HEK293 (cell line): ENCODE data around the gene RTKN.

Experiments used
- CTCF ChIA-PET: fragments of 350-600 bp; formaldehyde crosslinking; extraction: SDS; loops from one replicate; lab custom pipeline; 2021; ENCODE audit warnings: antibody characterized with exemption; lab: Yijun Ruan, JAX
- POLR2A ChIA-PET: fragments of 300-600 bp; formaldehyde crosslinking; extraction: SDS; loops from one replicate; lab custom pipeline; 2020; ENCODE audit warnings: antibody characterized with exemption, inconsistent platforms; lab: Yijun Ruan, JAX
- H3K27ac ChIP-seq: fragments of 200-500 bp; sonication (Bioruptor generic); 2 replicates; pipeline ENCODE4 v1.5.1; 2014; ENCODE audit warnings: low read depth, low read length, control low read depth, inconsistent platforms; ENCODE audit errors: extremely low read depth
- H3K36me3 ChIP-seq, 2 experiments: fragments of 200-500 bp in 1 of 2; sonication (Bioruptor generic) in 1 of 2; 1 replicate in 1 of 2; 2 replicates in 1 of 2; pipeline ENCODE4 v1.5.1; 2014 to 2017; ENCODE audit warnings: inconsistent platforms in 2 of 2, low read length in 2 of 2; ENCODE audit not compliant: control insufficient read depth in 2 of 2, insufficient read depth in 1 of 2
- H3K4me1 ChIP-seq: fragments of 200-500 bp; sonication (Bioruptor generic); 2 replicates; pipeline ENCODE4 v1.5.1; 2014; ENCODE audit warnings: mild to moderate bottlenecking, low read length, inconsistent platforms; ENCODE audit not compliant: control insufficient read depth, insufficient read depth
- H3K4me3 ChIP-seq: 2 replicates; pipeline ENCODE4 v1.5.1; 2011; ENCODE audit warnings: low read depth, mild to moderate bottlenecking, control low read depth, low read length, moderate library complexity
- H3K9me3 ChIP-seq: fragments of 200-500 bp; sonication (Bioruptor generic); 2 replicates; pipeline ENCODE4 v1.5.1; 2014; ENCODE audit warnings: low read depth, low read length, inconsistent platforms; ENCODE audit not compliant: control insufficient read depth, insufficient read depth
- BCL11A ChIP-seq: fragments of 450-650 bp; formaldehyde crosslinking; IDR thresholded peaks from 2 replicates; pipeline ENCODE4 v1.5.1; 2016; ENCODE audit warnings: low read depth, missing biosample characterization, missing genetic modification characterization
- CTCF ChIP-seq: fragments of 450-650 bp; formaldehyde crosslinking; IDR thresholded peaks from 2 replicates; pipeline ENCODE4 v1.5.1; 2016; ENCODE audit warnings: missing biosample characterization, missing genetic modification characterization
- GLI4 ChIP-seq: fragments of 450-650 bp; formaldehyde crosslinking; IDR thresholded peaks from 2 replicates; pipeline ENCODE4 v1.5.1; 2016; ENCODE audit warnings: missing biosample characterization, missing genetic modification characterization
- KLF17 ChIP-seq: fragments of 450-650 bp; formaldehyde crosslinking; IDR thresholded peaks from 2 replicates; pipeline ENCODE4 v1.5.1; 2016; ENCODE audit warnings: missing biosample characterization, missing genetic modification characterization
- MZF1 ChIP-seq: fragments of 450-650 bp; formaldehyde crosslinking; IDR thresholded peaks from 2 replicates; pipeline ENCODE4 v1.5.1; 2017; ENCODE audit warnings: missing biosample characterization, missing genetic modification characterization, borderline replicate concordance
- PRDM10 ChIP-seq: fragments of 450-650 bp; formaldehyde crosslinking; IDR thresholded peaks from 2 replicates; pipeline ENCODE4 v1.5.1; 2016; ENCODE audit warnings: missing biosample characterization, missing genetic modification characterization
- SCRT1 ChIP-seq: fragments of 450-650 bp; formaldehyde crosslinking; IDR thresholded peaks from 2 replicates; pipeline ENCODE4 v1.5.1; 2016; ENCODE audit warnings: missing biosample characterization, missing genetic modification characterization, borderline replicate concordance
- TSHZ1 ChIP-seq: fragments of 450-650 bp; formaldehyde crosslinking; IDR thresholded peaks from 2 replicates; pipeline ENCODE4 v1.5.1; 2016; ENCODE audit warnings: missing biosample characterization, missing genetic modification characterization, borderline replicate concordance
- WT1 ChIP-seq: fragments of 450-650 bp; formaldehyde crosslinking; IDR thresholded peaks from 2 replicates; pipeline ENCODE4 v1.5.1; 2016; ENCODE audit warnings: missing biosample characterization, missing genetic modification characterization
- ZBTB6 ChIP-seq: fragments of 450-650 bp; formaldehyde crosslinking; IDR thresholded peaks from 2 replicates; pipeline ENCODE4 v1.5.1; 2017; ENCODE audit warnings: missing biosample characterization, missing genetic modification characterization
- ZIC2 ChIP-seq: fragments of 450-650 bp; formaldehyde crosslinking; IDR thresholded peaks from 2 replicates; pipeline ENCODE4 v1.5.1; 2016; ENCODE audit warnings: missing biosample characterization, missing genetic modification characterization
- ZNF112 ChIP-seq: fragments of 450-650 bp; formaldehyde crosslinking; IDR thresholded peaks from 2 replicates; pipeline ENCODE4 v1.5.0; 2017; ENCODE audit warnings: missing biosample characterization, missing genetic modification characterization
- ZNF16 ChIP-seq: fragments of 450-650 bp; formaldehyde crosslinking; IDR thresholded peaks from 2 replicates; pipeline ENCODE4 v1.5.1; 2016; ENCODE audit warnings: low read depth, missing biosample characterization, missing genetic modification characterization
- ZNF266 ChIP-seq: fragments of 450-650 bp; formaldehyde crosslinking; IDR thresholded peaks from 2 replicates; pipeline ENCODE4 v1.5.1; 2016; ENCODE audit warnings: missing biosample characterization, missing genetic modification characterization, low read depth
- ZNF426 ChIP-seq: fragments of 450-650 bp; formaldehyde crosslinking; IDR thresholded peaks from 2 replicates; pipeline ENCODE4 v1.5.1; 2017; ENCODE audit warnings: missing biosample characterization, missing genetic modification characterization, mild to moderate bottlenecking, inconsistent platforms, moderate library complexity
- ZNF654 ChIP-seq: fragments of 450-650 bp; formaldehyde crosslinking; IDR thresholded peaks from 2 replicates; pipeline ENCODE4 v1.5.1; 2016; ENCODE audit warnings: low read depth, missing biosample characterization, missing genetic modification characterization
- ZNF660 ChIP-seq: fragments of 450-650 bp; IDR thresholded peaks from 2 replicates; pipeline ENCODE4 v1.5.1; 2018; ENCODE audit warnings: missing biosample characterization, mild to moderate bottlenecking, missing genetic modification characterization
- ZNF670 ChIP-seq: fragments of 450-650 bp; formaldehyde crosslinking; IDR thresholded peaks from 2 replicates; pipeline ENCODE4 v1.5.1; 2016; ENCODE audit warnings: missing biosample characterization, missing genetic modification characterization, low read depth
- ZNF704 ChIP-seq: fragments of 450-650 bp; formaldehyde crosslinking; IDR thresholded peaks from 2 replicates; pipeline ENCODE4 v1.5.1; 2016; ENCODE audit warnings: missing biosample characterization, missing genetic modification characterization
- ZNF76 ChIP-seq: fragments of 450-650 bp; formaldehyde crosslinking; IDR thresholded peaks from 2 replicates; pipeline ENCODE4; 2016; ENCODE audit warnings: low read depth, missing biosample characterization, missing genetic modification characterization, borderline replicate concordance
- ZNF830 ChIP-seq: fragments of 450-650 bp; IDR thresholded peaks from 2 replicates; pipeline ENCODE4 v1.5.0; 2018; ENCODE audit warnings: missing biosample characterization, missing genetic modification characterization, low read depth, mild to moderate bottlenecking, moderate library complexity

RTKN gene

GRCh38 chr2:74396149-74396548 is 45.6 kb downstream of the RTKN start (continued):
- TF ChIP-seq PRDM10 (tag by site-specific recombination) (no peak), TSHZ1 (tag by site-specific recombination) (no peak)

GRCh38 chr2:74393525-74393924 is 48.2 kb downstream of the RTKN start:
- TF ChIP-seq ZNF670 (tag by site-specific recombination) (no peak), WT1 (tag by site-specific recombination) (no peak), ZNF112 (tag by site-specific recombination) (no peak), ZBTB6 (no peak), ZNF426 (tag by site-specific recombination) (no peak), ZNF654 (tag by site-specific recombination) (no peak), SCRT1 (tag by site-specific recombination) (no peak), ZNF830 (no peak), ZNF76 (tag by site-specific recombination) (no peak), MZF1 (tag by site-specific recombination) (no peak), ZNF660 (tag by site-specific recombination) (no peak), KLF17 (no peak), ZNF16 (tag by site-specific recombination) (no peak), BCL11A (tag by site-specific recombination) (no peak), ZIC2 (no peak), ZNF266 (no peak), CTCF (tag by site-specific recombination) (no peak), ZNF704 (no peak), GLI4 (tag by site-specific recombination) (no peak)
- no peak overlapping the region for H3K27ac ChIP-seq
- POLR2A ChIA-PET = no interaction called here
- H3K9me3 ChIP-seq = no peaks in the 10 kb centered on the region
- peaks cover 0 to 3% of the 10 kb centered on the region in 2 experiments; a peak in 1 of 3 replicates for H3K36me3 ChIP-seq
- CTCF ChIA-PET = interaction anchor here (1.5 kb wide), 1 partner anchor 64 kb away, joined by 3 read pairs; no protein-coding TSS in a partner anchor
- peaks cover 8% of the 10 kb centered on the region; the same call in 1 of the 2 replicates for H3K4me1 ChIP-seq
- H3K4me3 ChIP-seq = no peak overlapping the region
